Measurements from ENCODE around the gene DAB2IP.

DNA sequence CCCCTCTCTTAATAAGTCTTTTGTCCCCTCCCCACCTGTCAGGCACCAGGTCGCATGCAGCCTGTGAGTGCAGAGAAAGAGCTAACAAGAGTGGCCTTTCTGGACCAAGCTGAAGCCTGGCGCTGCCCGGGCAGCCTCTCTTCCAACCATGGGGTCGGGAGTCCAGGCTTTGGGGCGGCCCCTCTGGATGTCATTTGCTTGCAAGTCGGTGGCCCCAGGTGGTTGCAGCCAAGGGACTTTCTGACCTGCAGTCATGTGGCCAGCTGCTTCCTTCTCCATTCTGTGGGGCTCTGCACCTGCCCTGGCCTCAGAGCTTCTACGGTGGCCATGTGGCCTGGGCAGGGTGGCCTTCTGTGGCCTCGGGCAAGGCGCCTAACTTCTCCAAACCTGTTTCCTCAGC, 159.7 kb downstream of the DAB2IP start:
- TF ChIP-seq, protein P1, sequence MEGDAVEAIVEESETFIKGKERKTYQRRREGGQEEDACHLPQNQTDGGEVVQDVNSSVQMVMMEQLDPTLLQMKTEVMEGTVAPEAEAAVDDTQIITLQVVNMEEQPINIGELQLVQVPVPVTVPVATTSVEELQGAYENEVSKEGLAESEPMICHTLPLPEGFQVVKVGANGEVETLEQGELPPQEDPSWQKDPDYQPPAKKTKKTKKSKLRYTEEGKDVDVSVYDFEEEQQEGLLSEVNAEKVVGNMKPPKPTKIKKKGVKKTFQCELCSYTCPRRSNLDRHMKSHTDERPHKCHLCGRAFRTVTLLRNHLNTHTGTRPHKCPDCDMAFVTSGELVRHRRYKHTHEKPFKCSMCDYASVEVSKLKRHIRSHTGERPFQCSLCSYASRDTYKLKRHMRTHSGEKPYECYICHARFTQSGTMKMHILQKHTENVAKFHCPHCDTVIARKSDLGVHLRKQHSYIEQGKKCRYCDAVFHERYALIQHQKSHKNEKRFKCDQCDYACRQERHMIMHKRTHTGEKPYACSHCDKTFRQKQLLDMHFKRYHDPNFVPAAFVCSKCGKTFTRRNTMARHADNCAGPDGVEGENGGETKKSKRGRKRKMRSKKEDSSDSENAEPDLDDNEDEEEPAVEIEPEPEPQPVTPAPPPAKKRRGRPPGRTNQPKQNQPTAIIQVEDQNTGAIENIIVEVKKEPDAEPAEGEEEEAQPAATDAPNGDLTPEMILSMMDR (IDR thresholded peaks at IDR 0.05; ENCODE audit: low read depth, low read length, missing input control), result no peak
- TF ChIP-seq, protein P2, sequence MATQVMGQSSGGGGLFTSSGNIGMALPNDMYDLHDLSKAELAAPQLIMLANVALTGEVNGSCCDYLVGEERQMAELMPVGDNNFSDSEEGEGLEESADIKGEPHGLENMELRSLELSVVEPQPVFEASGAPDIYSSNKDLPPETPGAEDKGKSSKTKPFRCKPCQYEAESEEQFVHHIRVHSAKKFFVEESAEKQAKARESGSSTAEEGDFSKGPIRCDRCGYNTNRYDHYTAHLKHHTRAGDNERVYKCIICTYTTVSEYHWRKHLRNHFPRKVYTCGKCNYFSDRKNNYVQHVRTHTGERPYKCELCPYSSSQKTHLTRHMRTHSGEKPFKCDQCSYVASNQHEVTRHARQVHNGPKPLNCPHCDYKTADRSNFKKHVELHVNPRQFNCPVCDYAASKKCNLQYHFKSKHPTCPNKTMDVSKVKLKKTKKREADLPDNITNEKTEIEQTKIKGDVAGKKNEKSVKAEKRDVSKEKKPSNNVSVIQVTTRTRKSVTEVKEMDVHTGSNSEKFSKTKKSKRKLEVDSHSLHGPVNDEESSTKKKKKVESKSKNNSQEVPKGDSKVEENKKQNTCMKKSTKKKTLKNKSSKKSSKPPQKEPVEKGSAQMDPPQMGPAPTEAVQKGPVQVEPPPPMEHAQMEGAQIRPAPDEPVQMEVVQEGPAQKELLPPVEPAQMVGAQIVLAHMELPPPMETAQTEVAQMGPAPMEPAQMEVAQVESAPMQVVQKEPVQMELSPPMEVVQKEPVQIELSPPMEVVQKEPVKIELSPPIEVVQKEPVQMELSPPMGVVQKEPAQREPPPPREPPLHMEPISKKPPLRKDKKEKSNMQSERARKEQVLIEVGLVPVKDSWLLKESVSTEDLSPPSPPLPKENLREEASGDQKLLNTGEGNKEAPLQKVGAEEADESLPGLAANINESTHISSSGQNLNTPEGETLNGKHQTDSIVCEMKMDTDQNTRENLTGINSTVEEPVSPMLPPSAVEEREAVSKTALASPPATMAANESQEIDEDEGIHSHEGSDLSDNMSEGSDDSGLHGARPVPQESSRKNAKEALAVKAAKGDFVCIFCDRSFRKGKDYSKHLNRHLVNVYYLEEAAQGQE (IDR thresholded peaks at IDR 0.05), result no peak
- TF ChIP-seq TAF1 (conservative IDR thresholded peaks at IDR 0.05) (no peak), FOXA1 (IDR thresholded peaks at IDR 0.05) (no peak), GABPA (IDR thresholded peaks at IDR 0.05 in 1 of 2, conservative IDR thresholded peaks at IDR 0.05 in 1 of 2) (no peak), EGR1 (IDR thresholded peaks at IDR 0.05; ENCODE audit: low read depth in 2 of 2) (no peak), JUND (IDR thresholded peaks at IDR 0.05) (no peak)

Measured in liver (tissue), 3 donors.